Neuronal stem cell (in vitro differentiated cells): ENCODE results near the gene CHD5.

Experiments used
- DNase-seq: peaks from one replicate; pipeline ENCODE4 v3.0.0-alpha.2; 2013; ENCODE audit warnings: low spot score
- H2AFZ ChIP-seq: one replicate; pipeline ENCODE4 v1.6.1; 2013; ENCODE audit warnings: mild to moderate bottlenecking, low read length, inconsistent platforms
- H2AK5ac ChIP-seq: 2 replicates; pipeline ENCODE4 v1.6.1; 2013; ENCODE audit warnings: low read depth, mild to moderate bottlenecking, inconsistent platforms, low read length, moderate library complexity, mixed read lengths
- H2BK120ac ChIP-seq: 2 replicates; pipeline ENCODE4 v1.6.1; 2013; ENCODE audit warnings: low read depth, mild to moderate bottlenecking, inconsistent platforms, low read length, moderate library complexity, mixed read lengths
- H2BK12ac ChIP-seq: one replicate; pipeline ENCODE4 v1.6.1; 2013; ENCODE audit warnings: low read length, inconsistent platforms
- H2BK15ac ChIP-seq: 2 replicates; pipeline ENCODE4 v1.6.1; 2013; ENCODE audit warnings: mild to moderate bottlenecking, low read length, inconsistent platforms, mixed read lengths
- H2BK5ac ChIP-seq: one replicate; pipeline ENCODE4 v1.6.1; 2013; ENCODE audit warnings: inconsistent platforms, mild to moderate bottlenecking, low read length, moderate library complexity
- H3K14ac ChIP-seq: one replicate; pipeline ENCODE4 v1.6.1; 2013; ENCODE audit warnings: low read length, inconsistent platforms
- H3K18ac ChIP-seq: 2 replicates; pipeline ENCODE4 v1.6.1; 2013; ENCODE audit warnings: low read length, inconsistent platforms
- H3K23ac ChIP-seq: 2 replicates; pipeline ENCODE4 v1.6.1; 2013; ENCODE audit warnings: low read depth, mild to moderate bottlenecking, mixed read lengths, low read length, inconsistent platforms; ENCODE audit not compliant: poor library complexity
- H3K27ac ChIP-seq: replicated peaks from 3 replicates; pipeline ENCODE4 v1.5.1; 2013; ENCODE audit warnings: low read length, inconsistent platforms
- H3K27me3 ChIP-seq, 3 experiments: 2 replicates each; pipeline ENCODE4 v1.6.1; 2013; ENCODE audit warnings: low read length in 3 of 3, mild to moderate bottlenecking in 2 of 3, inconsistent platforms in 1 of 3, low read depth in 1 of 3, mixed read lengths in 1 of 3, moderate library complexity in 1 of 3; ENCODE audit not compliant: control insufficient read depth in 3 of 3, insufficient read depth in 3 of 3
- H3K36me3 ChIP-seq, 2 donors: replicated peaks in 1 of 2; 2 replicates each; pipeline ENCODE4 v1.6.1; 2013; ENCODE audit warnings: low read length in 2 of 2; ENCODE audit not compliant: control insufficient read depth in 2 of 2, insufficient read depth in 2 of 2
- H3K4ac ChIP-seq: 2 replicates; pipeline ENCODE4 v1.6.1; 2013; ENCODE audit warnings: inconsistent platforms, mild to moderate bottlenecking, low read length, moderate library complexity
- H3K4me1 ChIP-seq, 2 donors: 1 replicate in 1 of 2; 2 replicates in 1 of 2; pipeline ENCODE4 v1.6.1; 2013; ENCODE audit warnings: low read length in 2 of 2, low read depth in 1 of 2; ENCODE audit not compliant: control insufficient read depth in 2 of 2, insufficient read depth in 1 of 2
- H3K4me2 ChIP-seq: one replicate; pipeline ENCODE4 v1.6.1; 2013; ENCODE audit warnings: mild to moderate bottlenecking, low read length, inconsistent platforms; ENCODE audit not compliant: insufficient read depth, poor library complexity, severe bottlenecking
- H3K4me3 ChIP-seq, 2 donors: 2 replicates each; pipeline ENCODE4 v1.5.1; 2013; ENCODE audit warnings: low read length in 2 of 2, mild to moderate bottlenecking in 2 of 2, inconsistent platforms in 1 of 2, moderate library complexity in 1 of 2
- H3K79me1 ChIP-seq: one replicate; pipeline ENCODE4 v1.6.1; 2013; ENCODE audit warnings: low read depth, mild to moderate bottlenecking, inconsistent platforms, low read length, moderate library complexity
- H3K9ac ChIP-seq: one replicate; pipeline ENCODE4 v1.6.1; 2013; ENCODE audit warnings: mild to moderate bottlenecking, low read depth, low read length, inconsistent platforms; ENCODE audit not compliant: poor library complexity
- H3K9me3 ChIP-seq, 2 donors: replicated peaks in 1 of 2; 2 replicates each; pipeline versions ENCODE3 to v1.6.1; 2013; ENCODE audit warnings: low read length in 2 of 2, mild to moderate bottlenecking in 2 of 2, inconsistent platforms in 1 of 2, low read depth in 1 of 2, mixed read lengths in 1 of 2, moderate library complexity in 1 of 2; ENCODE audit not compliant: control insufficient read depth in 2 of 2, insufficient read depth in 1 of 2
- H4K8ac ChIP-seq: one replicate; pipeline ENCODE4 v1.6.1; 2013; ENCODE audit warnings: low read depth, mild to moderate bottlenecking, inconsistent platforms, low read length, moderate library complexity
- H4K91ac ChIP-seq: one replicate; pipeline ENCODE4 v1.6.1; 2013; ENCODE audit warnings: low read length, low read depth, mild to moderate bottlenecking, inconsistent platforms; ENCODE audit not compliant: poor library complexity
- WGBS, 2 donors: extraction: QIAGEN DNeasy Blood & Tissue Kit; methylation state at CpG; one replicate each; pipeline ENCODE4 v1.1.7; 2013; ENCODE audit warnings: missing lambda C conversion rate in 2 of 2, mixed read lengths in 1 of 2; ENCODE audit not compliant: insufficient read length in 2 of 2, insufficient replicate concordance in 1 of 2; ENCODE audit errors: extremely low coverage in 2 of 2; 5-methylcytosine and 5-hydroxymethylcytosine counted together

CHD5 gene

DNA sequence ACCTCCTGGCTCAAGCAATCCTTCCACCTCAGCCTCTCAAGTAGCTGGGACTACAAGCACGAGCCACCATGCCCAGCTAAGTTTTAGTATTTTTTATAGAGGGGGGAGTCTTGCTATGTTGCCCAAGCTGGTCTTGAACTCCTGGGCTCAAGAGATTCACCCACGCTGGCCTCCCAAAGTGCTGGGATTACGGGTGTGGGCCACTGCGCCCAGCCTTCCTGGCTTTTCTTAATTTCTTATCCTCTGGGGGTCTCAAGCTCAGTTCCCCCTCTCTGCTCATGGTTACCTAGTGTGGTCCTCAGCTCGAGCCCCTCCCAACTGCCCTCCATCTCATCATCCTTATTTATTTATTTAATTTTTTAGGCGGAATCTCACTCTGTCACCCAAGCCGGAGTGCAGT lies 22.1 kb upstream of the CHD5 start:
- H3K14ac ChIP-seq = no peak overlapping the region
- no peak overlapping the region for H3K27ac ChIP-seq
- H3K9me3 ChIP-seq = no peaks in the 10 kb centered on the region
- no peak for DNase-seq
- H4K8ac ChIP-seq = no peak overlapping the region
- H2AFZ ChIP-seq = no peak overlapping the region
- H2AK5ac ChIP-seq = no peak overlapping the region
- no peak overlapping the region for H2BK12ac ChIP-seq
- no peak overlapping the region for H3K23ac ChIP-seq
- peaks cover 12 to 20% of the 10 kb centered on the region in 2 donors for H3K4me1 ChIP-seq
- no peak overlapping the region for H3K4me3 ChIP-seq
- peaks cover 5% of the 10 kb centered on the region for H3K79me1 ChIP-seq
- no peak overlapping the region for H3K4ac ChIP-seq
- H3K18ac ChIP-seq = no peak overlapping the region
- H3K36me3 ChIP-seq = peaks cover 4 to 9% of the 10 kb centered on the region in 2 donors
- no CpG with 5 or more reads among the region's 7 CpGs for WGBS, 2 donors
- H3K9ac ChIP-seq = no peak overlapping the region
- no peak overlapping the region for H4K91ac ChIP-seq
- H2BK15ac ChIP-seq = no peak overlapping the region
- H2BK120ac ChIP-seq = no peak overlapping the region
- no peak overlapping the region for H2BK5ac ChIP-seq
- H3K27me3 ChIP-seq = peaks cover 11 to 20% (median 19%) of the 10 kb centered on the region in 3 experiments
- no peak overlapping the region for H3K4me2 ChIP-seq

GRCh38 chr1:6200188-6200809 lies 20.2 kb upstream of the CHD5 start:
- Histone ChIP-seq H2BK5ac (peak overlapping the region; percentile 43), H3K4me1 (peaks cover 10 to 17% of the 10 kb centered on the region in 2 donors), H4K8ac (peak overlapping the region; percentile 100), H2AFZ (peak overlapping the region; percentile 70), H3K27me3 (peaks cover 0 to under 1% (median 0%) of the 10 kb centered on the region in 3 experiments), H3K36me3 (peaks cover 12 to 28% of the 10 kb centered on the region in 2 donors), H3K9ac (peak overlapping the region; percentile 65), H2AK5ac (peak overlapping the region; percentile 65), H2BK15ac (peak overlapping the region; percentile 97), H3K4ac (peak overlapping the region; percentile 40), H2BK12ac (peak overlapping the region; percentile 97), H3K14ac (no peak overlapping the region), H2BK120ac (no peak overlapping the region), H3K23ac (no peak overlapping the region), H3K9me3 (no peaks in the 10 kb centered on the region), H4K91ac (peak overlapping the region; percentile 81), H3K79me1 (peaks cover 8% of the 10 kb centered on the region), H3K27ac (peak overlapping the region; percentile 41), H3K18ac (peak overlapping the region; percentile 92), H3K4me2 (peak overlapping the region; percentile 35), H3K4me3 (peak overlapping the region; percentile 2 to 94)
- DNase-seq = no peak
- WGBS, 2 donors = no CpG with 5 or more reads among the region's 10 CpGs

- H3K79me1 ChIP-seq = peaks cover 8% of the 10 kb centered on the region
- H2BK5ac ChIP-seq = peak within 1 kb of the TSS; percentile 61
- no peak within 1 kb of the TSS for H2BK120ac ChIP-seq
- H3K14ac ChIP-seq = peak within 1 kb of the TSS; percentile 96
- peak within 1 kb of the TSS; percentile 94 for H2AK5ac ChIP-seq
- H4K8ac ChIP-seq = peak within 1 kb of the TSS; percentile 100
- H3K18ac ChIP-seq = peak within 1 kb of the TSS; percentile 97
- peak within 1 kb of the TSS; percentile 62 for H3K4me2 ChIP-seq
- peak within 1 kb of the TSS; percentile 70 for H2AFZ ChIP-seq
- H3K23ac ChIP-seq = peak within 1 kb of the TSS; percentile 100
- H3K27ac ChIP-seq = peak within 1 kb of the TSS; percentile 41
- peak within 1 kb of the TSS; percentile 97 for H2BK12ac ChIP-seq
- H3K4ac ChIP-seq = peak within 1 kb of the TSS; percentile 78
- peak within 1 kb of the TSS; percentile 81 for H4K91ac ChIP-seq
- H3K9me3 ChIP-seq = no peaks in the 10 kb centered on the region
- H3K4me1 ChIP-seq = peaks cover 6 to 14% of the 10 kb centered on the region in 2 donors
- H3K27me3 ChIP-seq = no peaks in the 10 kb centered on the region
- WGBS, 2 donors = no CpG with 5 or more reads among the region's 53 CpGs
- peaks cover 13 to 35% of the 10 kb centered on the region in 2 donors for H3K36me3 ChIP-seq
- peak within 1 kb of the TSS; percentile 97 for H2BK15ac ChIP-seq
- peak; percentile 98 for DNase-seq
- H3K9ac ChIP-seq = peak within 1 kb of the TSS; percentile 100
- H3K4me3 ChIP-seq = peak within 1 kb of the TSS; percentile 94 to 98
Observed at GRCh38 chr1:6199298-6200187, 19.4 kb upstream of the CHD5 start, which contains the start of gene RPL22. TSS of gene RPL22 (minus strand) at chr1:6199595. CDS start at chr1:6199573, 22 bp downstream.
